Stimulated activated CD4-positive, alpha-beta T cell treated with anti-CD3 and anti-CD28 coated beads, Interleukin-4, amount 100 ng/mL, for 24 hours (primary cell): ENCODE results near the gene MAP4K1.
"Not testable (repeated sequence)": the region's sequence is repeated elsewhere in the genome, so short reads cannot be mapped to it uniquely, and the experiment has no call there.

Source experiments
- DNase-seq: peaks from one replicate; pipeline ENCODE4 v3.0.0-alpha.2; 2020

MAP4K1 gene

GRCh38 chr19:38619361-38620174 lies 1.8 kb upstream of the MAP4K1 start:
- DNase-seq: no peak

GRCh38 chr19:38618590-38619360 lies 1.0 kb upstream of the MAP4K1 start, which contains the start of gene EIF3K:
Gene EIF3K (plus strand): TSS chr19:38619188. CDS start chr19:38619269, 81 bp downstream.
- DNase-seq: peak; percentile 98

GRCh38 chr19:38617283-38617763 lies 430 bp downstream of the MAP4K1 start:
- peak; percentile 21 for DNase-seq

- no peak for DNase-seq
Observed at GRCh38 chr19:38616265-38616664, 1.5 kb downstream of the MAP4K1 start.

GRCh38 chr19:38615007-38615581 lies 2.7 kb downstream of the MAP4K1 start:
- DNase-seq: no peak

GRCh38 chr19:38614289-38614688 lies 3.5 kb downstream of the MAP4K1 start:
- no peak for DNase-seq

- DNase-seq: no peak
Observed at GRCh38 chr19:38606131-38606530, 11.6 kb downstream of the MAP4K1 start.

GRCh38 chr19:38602856-38603255 lies 14.9 kb downstream of the MAP4K1 start:
- not testable (repeated sequence) for DNase-seq

GRCh38 chr19:38599722-38600121 lies 18.0 kb downstream of the MAP4K1 start:
- DNase-seq: no peak

- no peak for DNase-seq
Observed at GRCh38 chr19:38597075-38597474, 20.7 kb downstream of the MAP4K1 start.

GRCh38 chr19:38596057-38596981 lies 21.4 kb downstream of the MAP4K1 start:
- peak; percentile 11 for DNase-seq

- no peak for DNase-seq
Observed at GRCh38 chr19:38592940-38593339, 24.8 kb downstream of the MAP4K1 start.

- no peak for DNase-seq
Observed at GRCh38 chr19:38588041-38588440, 29.7 kb downstream of the MAP4K1 start.

- DNase-seq: no peak
Observed at GRCh38 chr19:38587562-38587961, 30.2 kb downstream of the MAP4K1 start.

- DNase-seq: no peak
Observed at GRCh38 chr19:38583985-38584305, 33.8 kb downstream of the MAP4K1 start.

GRCh38 chr19:38583219-38583984 lies 34.4 kb downstream of the MAP4K1 start:
- no peak for DNase-seq

GRCh38 chr19:38580080-38580479 lies 37.7 kb downstream of the MAP4K1 start:
- DNase-seq: no peak

GRCh38 chr19:38579304-38579703 lies 38.4 kb downstream of the MAP4K1 start:
- not testable (repeated sequence) for DNase-seq

- no peak for DNase-seq
Observed at GRCh38 chr19:38577826-38578225, 39.9 kb downstream of the MAP4K1 start.

- no peak for DNase-seq
Observed at GRCh38 chr19:38571682-38572081, 46.1 kb downstream of the MAP4K1 start.

GRCh38 chr19:38569368-38569983 lies 48.3 kb downstream of the MAP4K1 start:
- no peak for DNase-seq
